OCI-LY3 (cell line): ENCODE data around the gene TGFBRAP1.

Experiments
- EZH2phosphoT487 ChIP-seq: fragments of 200-600 bp; shearing (Covaris generic); IDR thresholded peaks from 2 replicates; pipeline ENCODE4 v1.6.1; 2018; ENCODE audit warnings: antibody characterized with exemption, mixed run types, low read depth
- TF ChIP-seq, protein P1 (sequence below): fragments of 200-600, 300-600 bp; sonication (generic); IDR thresholded peaks from 2 replicates; pipeline ENCODE4 v1.5.1; 2014; ENCODE audit warnings: antibody characterized with exemption, low read length, low read depth

DNA sequence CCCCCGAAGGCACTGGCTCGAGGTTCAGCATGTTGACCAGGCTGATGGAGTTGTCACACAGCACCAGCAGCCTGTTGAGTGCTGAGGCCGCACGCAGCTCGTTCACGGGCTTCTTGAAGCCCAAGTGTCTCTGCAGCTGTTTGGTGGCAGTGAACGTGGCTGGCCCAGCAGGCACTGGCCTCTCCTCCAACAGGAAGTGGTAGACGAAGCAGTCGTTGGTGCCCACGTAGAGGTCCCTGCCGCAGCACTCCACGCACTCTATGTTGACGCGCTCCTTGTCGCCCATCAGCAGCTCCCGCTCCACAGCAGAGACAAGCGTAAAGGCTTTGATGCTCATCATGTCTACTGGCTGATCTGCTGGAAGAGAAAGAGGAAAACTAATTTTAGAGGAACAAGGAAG lies 21.6 kb downstream of the TGFBRAP1 start:
- TF ChIP-seq, protein P1, sequence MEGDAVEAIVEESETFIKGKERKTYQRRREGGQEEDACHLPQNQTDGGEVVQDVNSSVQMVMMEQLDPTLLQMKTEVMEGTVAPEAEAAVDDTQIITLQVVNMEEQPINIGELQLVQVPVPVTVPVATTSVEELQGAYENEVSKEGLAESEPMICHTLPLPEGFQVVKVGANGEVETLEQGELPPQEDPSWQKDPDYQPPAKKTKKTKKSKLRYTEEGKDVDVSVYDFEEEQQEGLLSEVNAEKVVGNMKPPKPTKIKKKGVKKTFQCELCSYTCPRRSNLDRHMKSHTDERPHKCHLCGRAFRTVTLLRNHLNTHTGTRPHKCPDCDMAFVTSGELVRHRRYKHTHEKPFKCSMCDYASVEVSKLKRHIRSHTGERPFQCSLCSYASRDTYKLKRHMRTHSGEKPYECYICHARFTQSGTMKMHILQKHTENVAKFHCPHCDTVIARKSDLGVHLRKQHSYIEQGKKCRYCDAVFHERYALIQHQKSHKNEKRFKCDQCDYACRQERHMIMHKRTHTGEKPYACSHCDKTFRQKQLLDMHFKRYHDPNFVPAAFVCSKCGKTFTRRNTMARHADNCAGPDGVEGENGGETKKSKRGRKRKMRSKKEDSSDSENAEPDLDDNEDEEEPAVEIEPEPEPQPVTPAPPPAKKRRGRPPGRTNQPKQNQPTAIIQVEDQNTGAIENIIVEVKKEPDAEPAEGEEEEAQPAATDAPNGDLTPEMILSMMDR: no peak
- TF ChIP-seq EZH2phosphoT487: no peak
